Karpas-422 (cell line): ENCODE data around the gene NDUFAF5. TPM values are rescaled to one million over a fixed set of nuclear protein-coding genes. Genes with fewer than 3 reads are reported as not detected.
"Not testable (repeated sequence)": the region's sequence is repeated elsewhere in the genome, so short reads cannot be mapped to it uniquely, and the experiment has no call there.

Source experiments
- DNase-seq: peaks from one replicate; pipeline ENCODE4 v3.0.0-alpha.2; 2015
- H2AFZ ChIP-seq: fragments of 200-600 bp; sonication (generic); 2 replicates; pipeline ENCODE4 v1.6.1; 2014; ENCODE audit warnings: antibody characterized with exemption, low read length, mixed read lengths
- H3K27ac ChIP-seq: fragments of 200-600 bp; sonication (generic); 2 replicates; pipeline ENCODE4 v1.5.1; 2014; ENCODE audit warnings: mild to moderate bottlenecking, low read length, moderate library complexity
- H3K27me3 ChIP-seq: fragments of 200-600 bp; sonication (generic); 2 replicates; pipeline ENCODE4 v1.6.1; 2014; ENCODE audit warnings: low read length, mixed read lengths
- H3K36me3 ChIP-seq: fragments of 200-600 bp; sonication (generic); 2 replicates; pipeline ENCODE4 v1.6.1; 2014; ENCODE audit warnings: low read length, mixed read lengths; ENCODE audit not compliant: insufficient read depth
- H3K4me1 ChIP-seq: fragments of 200-600 bp; sonication (generic); 2 replicates; pipeline ENCODE4 v1.6.1; 2014; ENCODE audit warnings: mild to moderate bottlenecking, low read length, mixed read lengths
- H3K4me2 ChIP-seq: fragments of 200-600 bp; sonication (generic); 2 replicates; pipeline ENCODE4 v1.6.1; 2014; ENCODE audit warnings: low read length, low read depth, mild to moderate bottlenecking; ENCODE audit not compliant: poor library complexity, severe bottlenecking
- H3K4me3 ChIP-seq: fragments of 200-600 bp; sonication (generic); 2 replicates; pipeline ENCODE4 v1.5.1; 2014; ENCODE audit warnings: mild to moderate bottlenecking, antibody characterized with exemption, low read length, mixed read lengths
- H3K79me2 ChIP-seq: fragments of 200-600 bp; sonication (generic); 2 replicates; pipeline ENCODE4 v1.6.1; 2014; ENCODE audit warnings: mild to moderate bottlenecking, low read length, mixed read lengths
- H3K9ac ChIP-seq: fragments of 200-600 bp; sonication (generic); 2 replicates; pipeline ENCODE4 v1.6.0; 2014; ENCODE audit warnings: low read length
- H3K9me2 ChIP-seq: fragments of 200-600 bp; sonication (generic), shearing (Covaris generic); replicated peaks from 2 replicates; pipeline ENCODE4 v1.6.0; 2014; ENCODE audit warnings: mild to moderate bottlenecking, low read length, moderate library complexity; ENCODE audit not compliant: insufficient read depth
- H3K9me3 ChIP-seq: fragments of 300-700, 200-600 bp; sonication (generic); 2 replicates; pipeline ENCODE4 v1.6.1; 2014; ENCODE audit warnings: low read length, mixed read lengths
- H4K20me1 ChIP-seq: fragments of 200-600 bp; sonication (generic); 2 replicates; pipeline ENCODE4 v1.6.1; 2014; ENCODE audit warnings: mild to moderate bottlenecking, antibody characterized with exemption, low read length, low read depth; ENCODE audit not compliant: insufficient read depth
- total RNA-seq: library from RNA; depleted of rRNA; stranded (reverse); fragments of >200 nt; shearing (Covaris generic); gene quantifications from 2 replicates; pipeline ENCODE4 v1.2.3, GENCODE V29; 2014; ENCODE audit warnings: low replicate concordance

NDUFAF5 gene
- total RNA-seq, 1 experiment from 2014 or later: 18.9 TPM

DNA sequence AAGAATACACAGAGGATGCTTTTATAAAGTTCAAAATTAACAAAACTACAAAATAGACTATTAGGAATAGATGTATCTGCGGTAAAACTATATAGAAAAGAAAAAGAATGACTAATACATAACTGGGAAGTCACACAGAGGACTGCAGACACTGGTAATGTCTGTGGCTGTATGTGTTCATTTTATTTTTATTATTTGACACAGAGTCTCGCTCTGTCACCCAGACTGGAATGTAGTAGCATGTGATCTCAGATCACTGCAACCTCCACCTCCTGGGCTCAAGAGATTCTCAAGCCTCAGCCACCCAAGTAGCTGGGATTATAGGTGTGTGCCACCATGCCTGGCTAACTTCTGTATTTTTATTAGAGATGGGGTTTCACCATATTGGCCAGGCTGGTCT is 39.0 kb upstream of the NDUFAF5 start:
- H3K27me3 ChIP-seq: no peaks in the 10 kb centered on the region
- no peak overlapping the region for H3K4me3 ChIP-seq
- H3K9me3 ChIP-seq: no peaks in the 10 kb centered on the region; the same call in 1 of the 2 replicates
- H3K9ac ChIP-seq: no peak overlapping the region
- no peak overlapping the region for H3K27ac ChIP-seq
- no peak overlapping the region for H3K4me2 ChIP-seq
- H3K36me3 ChIP-seq: peaks cover 51% of the 10 kb centered on the region
- H3K9me2 ChIP-seq: no peaks in the 10 kb centered on the region
- H3K4me1 ChIP-seq: no peaks in the 10 kb centered on the region
- H4K20me1 ChIP-seq: no peaks in the 10 kb centered on the region
- H2AFZ ChIP-seq: no peak overlapping the region
- H3K79me2 ChIP-seq: peaks cover 44% of the 10 kb centered on the region
- DNase-seq: no peak

DNA sequence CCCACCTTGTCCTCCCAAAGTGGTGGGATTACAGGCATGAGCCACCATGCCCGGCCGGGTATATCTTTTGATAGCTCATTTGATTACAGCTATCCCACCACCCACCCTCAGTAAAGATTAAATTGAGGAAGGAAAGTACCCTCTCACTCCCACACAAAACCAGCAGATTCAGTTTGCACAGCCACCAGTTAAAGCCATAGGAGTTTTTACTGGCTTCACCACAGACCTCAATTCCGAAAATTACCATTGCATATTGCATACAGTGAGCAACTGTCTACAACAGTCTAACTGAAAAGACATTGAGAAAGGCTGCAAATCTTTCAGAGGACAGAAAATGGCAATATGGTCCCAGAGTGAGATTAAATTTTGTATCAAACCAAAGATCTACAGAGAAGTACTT is 35.0 kb upstream of the NDUFAF5 start:
- no peak for DNase-seq
- Histone ChIP-seq H3K9ac (no peak overlapping the region), H3K9me3 (no peaks in the 10 kb centered on the region), H2AFZ (no peak overlapping the region), H3K4me2 (no peak overlapping the region), H3K27ac (no peak overlapping the region), H3K4me1 (no peaks in the 10 kb centered on the region), H3K79me2 (peaks cover 17% of the 10 kb centered on the region), H3K9me2 (no peaks in the 10 kb centered on the region), H4K20me1 (no peaks in the 10 kb centered on the region), H3K4me3 (no peak overlapping the region), H3K27me3 (no peaks in the 10 kb centered on the region), H3K36me3 (peaks cover 23% of the 10 kb centered on the region; the same call in 1 of the 2 replicates)

DNA sequence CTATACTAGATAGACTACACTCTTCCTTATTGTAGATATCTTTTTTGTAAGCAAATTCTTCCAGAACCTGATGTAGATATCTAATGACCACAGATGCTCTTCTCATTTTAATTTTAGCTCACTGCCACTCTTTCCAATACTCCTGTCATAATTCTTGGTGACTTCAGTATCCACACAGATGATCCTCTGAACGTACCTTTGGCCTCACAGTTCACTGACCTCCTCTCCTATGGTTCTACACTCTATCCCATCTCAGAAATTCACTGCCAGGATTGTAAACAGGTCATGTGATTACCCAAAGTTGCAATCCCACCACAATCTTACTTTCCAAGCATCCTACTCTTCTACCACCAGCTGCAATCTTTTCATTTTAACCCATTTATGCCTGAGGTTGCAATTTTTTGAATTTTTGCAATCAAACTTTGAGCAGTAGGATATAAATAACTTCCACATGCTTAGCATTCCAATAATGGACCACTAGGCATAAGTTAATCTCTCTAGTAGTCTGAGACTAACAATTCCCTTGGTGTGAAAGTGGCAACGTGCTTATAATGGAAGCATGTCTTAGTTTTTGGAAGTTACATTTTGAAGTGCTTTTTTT is 31.3 kb upstream of the NDUFAF5 start:
- H3K9me3 ChIP-seq: no peaks in the 10 kb centered on the region
- H3K4me1 ChIP-seq: peaks cover 5% of the 10 kb centered on the region; the same call in 1 of the 2 replicates
- H2AFZ ChIP-seq: no peak overlapping the region
- no peaks in the 10 kb centered on the region for H4K20me1 ChIP-seq
- H3K4me2 ChIP-seq: no peak overlapping the region
- H3K36me3 ChIP-seq: peaks cover 41% of the 10 kb centered on the region
- no peaks in the 10 kb centered on the region for H3K9me2 ChIP-seq
- H3K27me3 ChIP-seq: no peaks in the 10 kb centered on the region
- H3K9ac ChIP-seq: no peak overlapping the region
- H3K4me3 ChIP-seq: no peak overlapping the region
- no peak for DNase-seq
- no peak overlapping the region for H3K27ac ChIP-seq
- peaks cover 15% of the 10 kb centered on the region for H3K79me2 ChIP-seq

DNA sequence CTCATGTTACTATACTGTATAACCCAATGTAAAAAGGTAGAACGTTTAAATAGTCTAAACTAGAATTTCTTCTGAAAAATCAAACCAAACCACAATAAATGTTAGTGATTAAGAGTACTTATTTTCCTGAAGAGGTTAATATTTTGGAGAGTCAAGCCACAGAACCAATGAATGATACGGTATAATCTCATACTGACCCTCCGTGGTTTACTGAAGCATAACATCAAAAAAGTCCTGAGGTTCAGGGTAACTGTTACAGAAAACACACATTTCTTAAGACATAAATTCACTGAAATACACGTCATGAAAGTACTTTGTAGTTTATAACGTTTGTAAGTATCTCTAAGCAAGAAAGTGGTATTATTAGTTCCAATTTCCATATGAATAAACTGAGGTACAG is 29.0 kb upstream of the NDUFAF5 start:
- DNase-seq: no peak
- H3K9me3 ChIP-seq: no peaks in the 10 kb centered on the region
- H3K36me3 ChIP-seq: peaks cover 53% of the 10 kb centered on the region
- H3K9me2 ChIP-seq: no peaks in the 10 kb centered on the region
- peaks cover 16% of the 10 kb centered on the region for H3K79me2 ChIP-seq
- H3K4me1 ChIP-seq: peaks cover 5% of the 10 kb centered on the region; the same call in 1 of the 2 replicates
- H3K4me2 ChIP-seq: no peak overlapping the region
- no peaks in the 10 kb centered on the region for H3K27me3 ChIP-seq
- H4K20me1 ChIP-seq: no peaks in the 10 kb centered on the region
- H2AFZ ChIP-seq: no peak overlapping the region
- no peak overlapping the region for H3K27ac ChIP-seq
- H3K9ac ChIP-seq: no peak overlapping the region
- no peak overlapping the region for H3K4me3 ChIP-seq

DNA sequence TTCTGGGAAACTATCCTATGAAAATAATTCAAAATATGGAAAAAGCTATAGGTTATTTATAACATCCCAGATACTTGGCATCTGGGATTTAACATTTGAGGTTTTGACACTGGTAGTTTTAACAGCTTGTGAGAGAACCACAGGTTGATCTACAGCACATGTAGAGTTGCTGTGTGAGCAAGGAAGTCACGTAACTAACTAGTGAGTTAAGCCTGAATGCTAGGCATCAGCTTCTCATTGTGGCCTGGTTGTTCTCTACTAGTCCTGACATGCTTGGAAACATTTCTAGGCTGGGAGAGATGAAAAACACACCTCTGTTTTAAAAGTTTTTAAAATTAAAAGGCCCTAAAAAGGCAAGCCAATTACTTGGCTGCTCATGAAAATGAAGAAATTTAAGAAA is 28.3 kb upstream of the NDUFAF5 start:
- H3K27ac ChIP-seq: no peak overlapping the region
- peaks cover 17% of the 10 kb centered on the region for H3K79me2 ChIP-seq

DNA sequence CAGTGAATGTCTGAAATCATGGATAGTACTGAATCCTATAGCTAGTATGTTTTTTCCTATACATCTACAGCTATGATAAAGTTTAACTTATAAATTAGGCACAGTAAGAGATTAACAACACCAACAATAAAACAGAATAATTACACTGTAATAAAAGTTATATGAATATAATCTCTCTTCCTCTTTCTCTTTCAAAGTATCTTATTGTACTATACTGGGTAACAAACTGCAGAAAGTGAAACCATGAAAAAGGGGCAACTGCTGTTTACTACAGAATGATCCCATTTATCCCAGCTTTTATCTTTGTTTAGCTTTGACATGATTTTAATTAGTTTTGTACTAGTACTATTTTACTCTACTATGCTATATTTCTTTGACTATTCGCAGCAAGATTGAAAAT is 25.9 kb upstream of the NDUFAF5 start:
- no peak overlapping the region for H3K4me3 ChIP-seq
- no peaks in the 10 kb centered on the region for H4K20me1 ChIP-seq
- peaks cover 32% of the 10 kb centered on the region for H3K79me2 ChIP-seq
- H3K9me2 ChIP-seq: no peaks in the 10 kb centered on the region
- H3K27ac ChIP-seq: no peak overlapping the region
- no peak overlapping the region for H3K9ac ChIP-seq
- peaks cover 71% of the 10 kb centered on the region for H3K36me3 ChIP-seq
- DNase-seq: no peak
- H3K4me1 ChIP-seq: peaks cover 5% of the 10 kb centered on the region; the same call in 1 of the 2 replicates
- no peak overlapping the region for H2AFZ ChIP-seq
- no peaks in the 10 kb centered on the region for H3K9me3 ChIP-seq
- H3K27me3 ChIP-seq: no peaks in the 10 kb centered on the region
- no peak overlapping the region for H3K4me2 ChIP-seq

More for the DNA sequence above, 28.3 kb upstream of the NDUFAF5 start:
- Histone ChIP-seq H3K27me3 (no peaks in the 10 kb centered on the region), H3K9me3 (no peaks in the 10 kb centered on the region), H3K4me3 (no peak overlapping the region), H4K20me1 (no peaks in the 10 kb centered on the region), H3K9ac (no peak overlapping the region), H3K4me2 (no peak overlapping the region), H3K36me3 (peaks cover 55% of the 10 kb centered on the region), H3K9me2 (no peaks in the 10 kb centered on the region), H2AFZ (no peak overlapping the region), H3K4me1 (peaks cover 5% of the 10 kb centered on the region; the same call in 1 of the 2 replicates)
- no peak for DNase-seq

DNA sequence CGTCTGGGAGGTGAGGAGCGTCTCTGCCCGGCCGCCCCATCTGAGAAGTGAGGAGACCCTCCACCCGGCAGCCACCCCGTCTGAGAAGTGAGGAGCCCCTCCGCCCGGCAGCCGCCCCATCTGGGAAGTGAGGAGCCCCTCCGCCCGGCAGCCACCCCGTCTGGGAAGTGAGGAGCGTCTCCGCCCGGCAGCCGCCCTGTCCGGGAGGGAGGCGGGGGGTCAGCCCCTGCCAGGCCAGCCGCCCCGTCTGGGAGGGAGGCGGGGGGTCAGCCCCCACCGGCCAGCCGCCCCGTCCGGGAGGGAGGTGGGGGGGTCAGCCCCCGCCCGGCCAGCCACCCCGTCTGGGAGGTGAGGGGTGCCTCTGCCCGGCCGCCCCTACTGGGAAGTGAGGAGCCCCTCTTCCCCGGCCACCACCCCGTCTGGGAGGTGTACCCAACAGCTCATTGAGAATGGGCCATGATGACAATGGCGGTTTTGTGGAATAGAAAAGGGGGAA is 24.3 kb upstream of the NDUFAF5 start:
- peaks cover 47% of the 10 kb centered on the region for H3K79me2 ChIP-seq
- not testable (repeated sequence) for H3K9me2 ChIP-seq, H3K4me1 ChIP-seq, H3K4me3 ChIP-seq, H3K4me2 ChIP-seq, H4K20me1 ChIP-seq, DNase-seq, H3K9ac ChIP-seq, H3K27ac ChIP-seq, H3K9me3 ChIP-seq, H2AFZ ChIP-seq, H3K27me3 ChIP-seq
- peaks cover 76% of the 10 kb centered on the region for H3K36me3 ChIP-seq

DNA sequence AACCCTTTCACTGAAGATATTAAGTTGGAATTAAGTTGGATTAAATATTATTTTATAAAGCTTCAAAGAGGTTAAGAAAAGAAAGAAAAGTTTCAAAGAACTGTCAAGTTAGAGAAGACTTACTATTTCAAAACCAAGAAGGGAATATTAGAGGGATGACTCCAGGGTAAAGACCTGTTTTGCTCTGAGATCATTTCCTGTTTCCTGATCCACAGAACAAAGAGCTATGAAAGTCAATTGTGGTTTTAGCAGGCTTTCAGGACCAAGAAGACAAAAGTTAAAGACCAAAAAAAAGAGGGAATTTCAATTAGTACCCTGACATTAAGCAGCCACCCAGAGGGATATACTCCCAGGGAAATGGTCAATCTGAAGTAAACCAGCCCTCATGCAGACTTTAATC is 19.5 kb upstream of the NDUFAF5 start:
- peak; percentile 17 for DNase-seq
- Histone ChIP-seq H3K9ac (no peak overlapping the region), H3K4me1 (no peaks in the 10 kb centered on the region), H3K9me3 (peaks cover 3% of the 10 kb centered on the region; the same call in 1 of the 2 replicates), H3K27me3 (no peaks in the 10 kb centered on the region), H3K9me2 (no peaks in the 10 kb centered on the region), H3K4me2 (no peak overlapping the region), H4K20me1 (no peaks in the 10 kb centered on the region), H3K36me3 (peaks cover 84% of the 10 kb centered on the region), H3K79me2 (peaks cover 47% of the 10 kb centered on the region), H3K4me3 (no peak overlapping the region), H3K27ac (no peak overlapping the region), H2AFZ (no peak overlapping the region)
